Ramos (cell line): ENCODE data around the gene ITGAL.

ENCODE experiments used
- in situ Hi-C: fragments of 300-500 bp; cut with MboI; formaldehyde crosslinking; loops from one replicate; pipeline ENCODE4 v1.14.3; 2022; ENCODE audit warnings: low sequenced_read_pairs; ENCODE audit not compliant: unreplicated experiment

The ITGAL gene

DNA sequence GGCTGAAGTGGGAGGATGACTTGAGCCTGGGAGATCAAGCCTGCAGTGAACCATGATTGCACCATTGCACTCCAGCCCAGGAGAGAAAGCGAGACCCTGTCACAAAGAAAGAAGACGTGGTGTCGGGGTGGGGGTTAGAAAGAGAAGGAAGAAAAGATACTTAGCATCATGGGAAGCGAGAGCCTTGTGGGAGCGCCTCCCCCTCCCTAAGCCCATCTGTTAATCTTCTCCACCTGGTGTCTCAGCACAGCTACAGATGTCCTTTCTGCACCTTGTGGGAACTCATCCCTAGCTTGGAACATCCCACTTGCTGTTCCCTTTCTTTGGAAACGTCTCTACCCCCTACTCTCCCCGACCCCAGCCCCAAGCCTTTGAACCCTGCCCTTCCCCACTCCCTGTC is 93.0 kb downstream of the ITGAL start:
- in situ Hi-C loops = no loop called here

DNA sequence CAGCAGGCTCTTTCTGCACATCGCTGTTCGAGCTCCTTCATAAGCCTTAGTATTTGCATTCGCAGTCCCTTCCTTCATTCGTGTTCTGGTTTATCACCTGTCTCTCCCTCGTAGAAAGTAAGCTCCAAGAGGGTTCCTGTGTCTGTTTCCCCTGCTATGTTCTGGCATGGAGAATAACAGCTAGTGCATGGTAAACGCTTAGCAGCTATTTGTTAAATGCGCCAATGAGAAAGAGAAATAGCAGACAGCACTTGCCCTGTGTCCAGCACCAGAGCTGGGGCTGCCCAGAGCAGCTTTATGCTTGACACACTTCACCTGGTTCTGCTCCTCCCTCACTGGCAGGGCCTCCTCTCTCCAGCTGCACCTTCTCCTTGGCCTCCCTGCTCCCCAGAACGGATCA is 93.4 kb downstream of the ITGAL start:
- in situ Hi-C loops = no loop called here

GRCh38 chr16:30566531-30566930 is 94.0 kb downstream of the ITGAL start:
- in situ Hi-C loops = no loop called here

DNA sequence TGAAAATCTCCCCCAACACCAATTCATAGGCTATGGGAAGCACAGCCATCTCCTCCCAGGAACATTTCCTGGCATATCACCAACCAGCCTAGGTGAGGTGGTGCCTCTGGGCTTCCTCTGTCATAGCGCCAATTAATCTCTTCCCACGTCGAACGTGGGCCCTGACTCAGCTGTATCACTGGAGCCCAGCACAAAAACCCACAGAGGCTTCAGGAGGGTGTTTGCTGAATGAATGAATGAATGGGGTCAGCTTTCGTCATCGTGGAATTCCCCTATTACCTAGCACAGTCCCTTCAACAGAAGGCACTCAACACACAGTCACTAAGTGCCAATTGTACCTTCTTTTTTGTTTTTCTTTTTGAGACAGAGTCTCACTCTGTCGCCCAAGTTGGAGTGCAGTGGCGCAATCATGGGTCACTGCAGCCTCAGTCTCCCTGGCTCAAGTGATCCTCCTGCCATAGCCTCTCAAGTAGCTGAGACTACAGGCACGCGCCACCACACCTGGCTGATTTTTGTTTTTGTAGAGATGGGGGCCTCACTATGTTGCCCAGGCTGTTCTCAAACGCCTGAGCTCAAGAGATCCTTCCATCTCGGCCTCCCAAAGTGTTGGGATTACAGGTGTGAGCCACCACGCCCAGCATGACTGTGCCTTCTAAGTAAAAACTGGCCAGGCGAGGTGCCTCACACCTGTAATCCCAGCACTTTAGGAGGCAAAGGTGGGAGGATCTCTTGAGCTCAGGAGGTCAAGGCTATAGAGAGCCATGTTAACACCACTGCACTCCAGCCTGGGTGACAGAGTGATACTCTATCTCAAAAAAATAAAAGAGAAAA is 94.8 kb downstream of the ITGAL start:
- in situ Hi-C loops = no loop called here

GRCh38 chr16:30567991-30568638 is 95.6 kb downstream of the ITGAL start:
- in situ Hi-C loops = no loop called here

GRCh38 chr16:30569281-30569680 is 96.7 kb downstream of the ITGAL start:
- in situ Hi-C loops = no loop called here

- in situ Hi-C loops = no loop called here
Observed at GRCh38 chr16:30569746-30570635, 97.4 kb downstream of the ITGAL start.

- in situ Hi-C loops = no loop called here
Observed at GRCh38 chr16:30570636-30571444, 98.3 kb downstream of the ITGAL start.

DNA sequence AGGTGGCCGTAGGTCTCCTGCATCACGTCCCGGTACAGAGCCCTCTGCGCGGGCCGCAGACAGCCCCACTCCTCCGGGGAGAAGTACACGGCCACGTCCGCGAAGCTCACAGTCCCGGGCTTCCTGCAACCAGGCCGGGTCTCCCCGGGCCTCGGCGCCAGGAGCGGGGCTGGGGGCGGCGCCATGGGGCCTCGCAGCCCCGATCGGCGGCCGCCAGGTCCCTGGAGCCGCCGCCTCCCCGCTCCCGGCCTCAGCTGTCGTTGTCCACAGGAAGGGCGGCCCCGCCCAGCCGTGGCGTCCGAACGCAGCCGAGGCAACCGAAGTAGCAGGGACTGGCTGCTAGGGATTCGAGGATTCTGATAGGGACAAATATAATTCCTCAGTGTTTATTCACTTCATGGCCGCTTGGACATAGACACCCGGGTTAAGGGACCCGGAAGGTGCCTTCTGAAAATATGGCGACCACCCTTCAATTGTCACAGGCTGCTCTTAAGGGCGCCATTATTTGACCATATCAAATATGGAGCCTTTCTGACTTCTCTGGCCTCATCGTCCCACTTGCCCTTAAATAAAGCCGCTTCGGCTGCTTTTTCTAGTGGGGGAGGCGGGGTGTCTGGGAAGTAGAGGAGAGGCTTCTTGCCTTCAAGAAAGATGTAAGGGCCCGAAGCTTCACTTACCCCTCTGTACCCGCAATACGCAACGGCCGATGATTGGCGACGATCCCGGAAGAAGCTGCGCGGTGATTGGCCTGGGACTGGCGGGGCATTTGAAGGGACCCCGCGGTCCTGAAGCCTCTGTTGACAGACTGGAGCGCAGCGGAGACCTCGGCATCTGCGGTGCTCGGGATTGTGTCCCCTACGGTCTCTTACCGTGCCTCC is 99.1 kb downstream of the ITGAL start, which contains the start of gene ZNF688:
TSS of gene ZNF688 (minus strand) at position 270 of the 878 bp plus-strand sequence. CDS start at position 185, 85 bp downstream.
- in situ Hi-C loops = no loop called here
